MM.1S (cell line): ENCODE measurements around the gene LGMN.

Experiments used
- EZH2 ChIP-seq: fragments of 300-600 bp; sonication (generic); optimal IDR thresholded peaks from 2 replicates; pipeline ENCODE3; 2017; ENCODE audit warnings: low read depth, mild to moderate bottlenecking, antibody characterized with exemption, low read length, mixed read lengths
- TF ChIP-seq, protein P1 (sequence below): fragments of 300-600 bp; sonication (generic); IDR thresholded peaks from 2 replicates; pipeline ENCODE4 v1.5.1; 2016; ENCODE audit warnings: antibody characterized with exemption, low read length, mixed read lengths

DNA sequence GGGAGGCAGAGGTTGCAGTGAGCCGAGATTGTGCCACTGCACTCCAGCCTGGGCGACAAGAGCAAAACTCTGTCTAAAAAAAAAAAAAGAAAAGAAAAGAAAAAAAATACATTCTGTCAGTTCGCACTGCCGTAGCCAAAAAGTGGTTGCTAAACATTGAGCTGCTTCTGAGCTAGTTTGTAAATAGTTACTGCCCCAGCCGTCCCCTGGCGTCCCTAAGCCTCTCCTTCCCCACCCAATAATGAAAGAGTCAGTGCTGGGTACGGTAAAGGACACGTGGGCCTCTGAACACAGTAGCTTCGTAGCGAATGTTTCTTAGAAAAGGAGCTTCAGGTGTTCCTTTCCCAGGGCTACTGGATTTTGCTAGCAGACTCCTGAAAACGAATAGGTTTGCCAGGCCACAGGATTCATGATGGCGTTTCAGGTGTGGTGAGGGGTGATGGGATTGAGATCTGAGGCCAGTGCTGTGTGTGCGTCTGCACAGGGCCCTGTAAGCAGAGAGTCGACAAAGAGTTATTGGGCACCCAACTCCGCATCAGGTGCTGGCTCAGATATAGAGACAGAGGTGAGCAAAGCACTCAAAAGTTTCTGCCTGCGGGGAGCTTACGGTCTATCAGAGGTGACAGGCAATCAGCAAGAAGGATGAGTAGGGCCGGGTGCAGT lies 94.1 kb downstream of the LGMN start:
- TF ChIP-seq, protein P1, sequence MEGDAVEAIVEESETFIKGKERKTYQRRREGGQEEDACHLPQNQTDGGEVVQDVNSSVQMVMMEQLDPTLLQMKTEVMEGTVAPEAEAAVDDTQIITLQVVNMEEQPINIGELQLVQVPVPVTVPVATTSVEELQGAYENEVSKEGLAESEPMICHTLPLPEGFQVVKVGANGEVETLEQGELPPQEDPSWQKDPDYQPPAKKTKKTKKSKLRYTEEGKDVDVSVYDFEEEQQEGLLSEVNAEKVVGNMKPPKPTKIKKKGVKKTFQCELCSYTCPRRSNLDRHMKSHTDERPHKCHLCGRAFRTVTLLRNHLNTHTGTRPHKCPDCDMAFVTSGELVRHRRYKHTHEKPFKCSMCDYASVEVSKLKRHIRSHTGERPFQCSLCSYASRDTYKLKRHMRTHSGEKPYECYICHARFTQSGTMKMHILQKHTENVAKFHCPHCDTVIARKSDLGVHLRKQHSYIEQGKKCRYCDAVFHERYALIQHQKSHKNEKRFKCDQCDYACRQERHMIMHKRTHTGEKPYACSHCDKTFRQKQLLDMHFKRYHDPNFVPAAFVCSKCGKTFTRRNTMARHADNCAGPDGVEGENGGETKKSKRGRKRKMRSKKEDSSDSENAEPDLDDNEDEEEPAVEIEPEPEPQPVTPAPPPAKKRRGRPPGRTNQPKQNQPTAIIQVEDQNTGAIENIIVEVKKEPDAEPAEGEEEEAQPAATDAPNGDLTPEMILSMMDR: no peak
- no peak for TF ChIP-seq EZH2
